Measurements from ENCODE around the gene RFX2.

The RFX2 gene

GRCh38 chr19:6068711-6069110 lies 41.6 kb downstream of the RFX2 start:
- H3K36me3 ChIP-seq (ENCODE audit: insufficient read depth, insufficient read length, low read length): no peaks in the 10 kb centered on the region
- DNase-seq (ENCODE audit: low read depth, low spot score): no peak
- H3K4me3 ChIP-seq (ENCODE audit: insufficient read length, low read depth): no peak overlapping the region
- H3K9ac ChIP-seq (ENCODE audit: insufficient read length, low read depth): no peak overlapping the region
- TF ChIP-seq ZNF274 (IDR thresholded peaks at IDR 0.05; ENCODE audit: low read depth, low read length) (no peak), YY1 (IDR thresholded peaks at IDR 0.05; ENCODE audit: insufficient read depth, insufficient read length) (no peak), SUZ12 (IDR thresholded peaks at IDR 0.05; ENCODE audit: extremely low read depth, insufficient read depth, insufficient read length) (no peak)
- H3K4me1 ChIP-seq (ENCODE audit: insufficient read depth, insufficient read length): peaks cover 5% of the 10 kb centered on the region
- H3K9me3 ChIP-seq (ENCODE audit: insufficient read depth, low read length): no peaks in the 10 kb centered on the region
- peaks cover 21% of the 10 kb centered on the region for H3K27me3 ChIP-seq (ENCODE audit: insufficient read depth, insufficient read length)

- DNase-seq (ENCODE audit: low read depth, low spot score): no peak
- no peaks in the 10 kb centered on the region for H3K36me3 ChIP-seq (ENCODE audit: insufficient read depth, insufficient read length, low read length)
- peaks cover 7% of the 10 kb centered on the region for H3K4me1 ChIP-seq (ENCODE audit: insufficient read depth, insufficient read length)
- H3K9me3 ChIP-seq (ENCODE audit: insufficient read depth, low read length): no peaks in the 10 kb centered on the region
- no peak overlapping the region for H3K4me3 ChIP-seq (ENCODE audit: insufficient read length, low read depth)
- no peak overlapping the region for H3K9ac ChIP-seq (ENCODE audit: insufficient read length, low read depth)
- TF ChIP-seq YY1 (IDR thresholded peaks at IDR 0.05; ENCODE audit: insufficient read depth, insufficient read length) (no peak), ZNF274 (IDR thresholded peaks at IDR 0.05; ENCODE audit: low read depth, low read length) (no peak), SUZ12 (IDR thresholded peaks at IDR 0.05; ENCODE audit: extremely low read depth, insufficient read depth, insufficient read length) (no peak)
- peaks cover 24% of the 10 kb centered on the region for H3K27me3 ChIP-seq (ENCODE audit: insufficient read depth, insufficient read length)
Observed at GRCh38 chr19:6067975-6068374, 42.3 kb downstream of the RFX2 start.

GRCh38 chr19:6066661-6067646 lies 43.3 kb downstream of the RFX2 start:
- Histone ChIP-seq H3K4me3 (ENCODE audit: insufficient read length, low read depth) (no peak overlapping the region), H3K9me3 (ENCODE audit: insufficient read depth, low read length) (no peaks in the 10 kb centered on the region), H3K27me3 (ENCODE audit: insufficient read depth, insufficient read length) (peaks cover 24% of the 10 kb centered on the region), H3K9ac (ENCODE audit: insufficient read length, low read depth) (no peak overlapping the region), H3K4me1 (ENCODE audit: insufficient read depth, insufficient read length) (peaks cover 7% of the 10 kb centered on the region), H3K36me3 (ENCODE audit: insufficient read depth, insufficient read length, low read length) (no peaks in the 10 kb centered on the region)
- TF ChIP-seq ZNF274 (IDR thresholded peaks at IDR 0.05; ENCODE audit: low read depth, low read length) (no peak), YY1 (IDR thresholded peaks at IDR 0.05; ENCODE audit: insufficient read depth, insufficient read length) (no peak), SUZ12 (IDR thresholded peaks at IDR 0.05; ENCODE audit: extremely low read depth, insufficient read depth, insufficient read length) (no peak)
- DNase-seq (ENCODE audit: low read depth, low spot score): peak; percentile 88

- TF ChIP-seq SUZ12 (IDR thresholded peaks at IDR 0.05; ENCODE audit: extremely low read depth, insufficient read depth, insufficient read length) (no peak), YY1 (IDR thresholded peaks at IDR 0.05; ENCODE audit: insufficient read depth, insufficient read length) (no peak), ZNF274 (IDR thresholded peaks at IDR 0.05; ENCODE audit: low read depth, low read length) (no peak)
- no peak for DNase-seq (ENCODE audit: low read depth, low spot score)
- H3K9ac ChIP-seq (ENCODE audit: insufficient read length, low read depth): no peak overlapping the region
- H3K4me3 ChIP-seq (ENCODE audit: insufficient read length, low read depth): no peak overlapping the region
- H3K36me3 ChIP-seq (ENCODE audit: insufficient read depth, insufficient read length, low read length): no peaks in the 10 kb centered on the region
- H3K27me3 ChIP-seq (ENCODE audit: insufficient read depth, insufficient read length): peaks cover 24% of the 10 kb centered on the region
- peaks cover 8% of the 10 kb centered on the region for H3K4me1 ChIP-seq (ENCODE audit: insufficient read depth, insufficient read length)
- no peaks in the 10 kb centered on the region for H3K9me3 ChIP-seq (ENCODE audit: insufficient read depth, low read length)
Observed at GRCh38 chr19:6065685-6066374, 44.5 kb downstream of the RFX2 start.

- no peaks in the 10 kb centered on the region for H3K9me3 ChIP-seq (ENCODE audit: insufficient read depth, low read length)
- no peak overlapping the region for H3K9ac ChIP-seq (ENCODE audit: insufficient read length, low read depth)
- TF ChIP-seq YY1 (IDR thresholded peaks at IDR 0.05; ENCODE audit: insufficient read depth, insufficient read length) (no peak), ZNF274 (IDR thresholded peaks at IDR 0.05; ENCODE audit: low read depth, low read length) (no peak), SUZ12 (IDR thresholded peaks at IDR 0.05; ENCODE audit: extremely low read depth, insufficient read depth, insufficient read length) (no peak)
- DNase-seq (ENCODE audit: low read depth, low spot score): no peak
- peaks cover 24% of the 10 kb centered on the region for H3K27me3 ChIP-seq (ENCODE audit: insufficient read depth, insufficient read length)
- no peaks in the 10 kb centered on the region for H3K36me3 ChIP-seq (ENCODE audit: insufficient read depth, insufficient read length, low read length)
- no peak overlapping the region for H3K4me3 ChIP-seq (ENCODE audit: insufficient read length, low read depth)
- peaks cover 13% of the 10 kb centered on the region for H3K4me1 ChIP-seq (ENCODE audit: insufficient read depth, insufficient read length)
Observed at GRCh38 chr19:6064336-6065073, 45.8 kb downstream of the RFX2 start.

GRCh38 chr19:6063576-6064335 lies 46.5 kb downstream of the RFX2 start:
- Histone ChIP-seq H3K9ac (ENCODE audit: insufficient read length, low read depth) (no peak overlapping the region), H3K4me1 (ENCODE audit: insufficient read depth, insufficient read length) (peaks cover 15% of the 10 kb centered on the region), H3K9me3 (ENCODE audit: insufficient read depth, low read length) (no peaks in the 10 kb centered on the region), H3K36me3 (ENCODE audit: insufficient read depth, insufficient read length, low read length) (no peaks in the 10 kb centered on the region), H3K4me3 (ENCODE audit: insufficient read length, low read depth) (no peak overlapping the region), H3K27me3 (ENCODE audit: insufficient read depth, insufficient read length) (peaks cover 24% of the 10 kb centered on the region)
- no peak for TF ChIP-seq YY1 (IDR thresholded peaks at IDR 0.05; ENCODE audit: insufficient read depth, insufficient read length)
- TF ChIP-seq ZNF274 (IDR thresholded peaks at IDR 0.05; ENCODE audit: low read depth, low read length): no peak
- TF ChIP-seq SUZ12 (IDR thresholded peaks at IDR 0.05; ENCODE audit: extremely low read depth, insufficient read depth, insufficient read length): no peak
- DNase-seq (ENCODE audit: low read depth, low spot score): no peak

All from NT2/D1 (cell line).